HepG2 (cell line): Measurements from ENCODE around the gene ZNF665. TPM values are rescaled to one million over a fixed set of nuclear protein-coding genes. Genes with fewer than 3 reads are reported as not detected.
A peak's percentile ranks its signal among the peaks of the same experiment; 100 is the strongest.

ENCODE experiments used
- ATAC-seq: fragments of 200-7000 bp; cut with Tn5 transposase; 3 replicates; pipeline ENCODE4 v1.9.1; 2020; ENCODE audit warnings: mild to moderate bottlenecking, moderate library complexity
- BruUV-seq: library from RNA; stranded (reverse); fragments of 400-500 nt; replicated peaks from 2 replicates; lab custom pipeline; 2021; lab: Mats Ljungman, UMichigan
- CTCF ChIA-PET: fragments of 300-600 bp; formaldehyde crosslinking; extraction: SDS; loops from one replicate; lab custom pipeline; 2021; ENCODE audit warnings: low total read pairs, inconsistent platforms, low intra/inter-chr PET ratio; lab: Yijun Ruan, JAX
- POLR2A ChIA-PET: fragments of 350-600 bp; sonication (Branson Sonifier 250); formaldehyde crosslinking; loops from one replicate; lab custom pipeline; 2020; ENCODE audit warnings: antibody characterized with exemption, inconsistent platforms; lab: Yijun Ruan, JAX
- DNase-seq: peaks from one replicate; pipeline ENCODE4 v3.0.0-alpha.2; 2015; ENCODE audit warnings: low spot score
- FAIRE-seq: peaks from 3 replicates; lab custom pipeline; 2011; peaks lifted over from hg19 to GRCh38; lab: Jason Lieb, UNC
- H2AFZ ChIP-seq: one replicate; pipeline ENCODE4 v1.6.1; 2011; ENCODE audit warnings: low read length, inconsistent platforms
- H3K27ac ChIP-seq: fragments of 300-600 bp; 3 replicates; pipeline ENCODE4 v1.8.0; 2011; ENCODE audit warnings: mixed run types, mild to moderate bottlenecking, mixed read lengths, low read length, inconsistent platforms; ENCODE audit not compliant: insufficient read depth; ENCODE audit errors: extremely low read length
- H3K27me3 ChIP-seq, 2 experiments: fragments of 200-600 bp in 1 of 2; 2 replicates in 1 of 2; 3 replicates in 1 of 2; pipeline versions ENCODE4 v1.6.0 to v1.8.0; 2011; ENCODE audit warnings: low read length in 2 of 2, mild to moderate bottlenecking in 2 of 2, moderate library complexity in 2 of 2, inconsistent platforms in 1 of 2; ENCODE audit not compliant: insufficient read depth in 2 of 2, control insufficient read depth in 1 of 2
- H3K36me3 ChIP-seq, 2 experiments: fragments of 200-600 bp in 1 of 2; replicated peaks in 1 of 2; 2 replicates in 1 of 2; 3 replicates in 1 of 2; pipeline versions ENCODE4 v1.5.1 to v1.8.0; 2011; ENCODE audit warnings: low read length in 2 of 2, inconsistent platforms in 1 of 2; ENCODE audit not compliant: insufficient read depth in 2 of 2, control insufficient read depth in 1 of 2
- H3K4me1 ChIP-seq: 2 replicates; pipeline ENCODE4 v1.5.1; 2012; ENCODE audit warnings: low read length, inconsistent platforms; ENCODE audit not compliant: insufficient read depth
- H3K4me2 ChIP-seq: 2 replicates; pipeline ENCODE4 v1.6.0; 2011; ENCODE audit warnings: low read depth, low read length, inconsistent platforms
- H3K4me3 ChIP-seq, 3 experiments: fragments of 200-600 bp in 1 of 3; sonication (generic), shearing (Covaris generic) in 1 of 3; replicated peaks in 1 of 3; 2 replicates each; pipeline ENCODE4 v1.5.1; 2011 to 2016; ENCODE audit warnings: low read length in 3 of 3, inconsistent platforms in 2 of 3, low read depth in 2 of 3, mild to moderate bottlenecking in 2 of 3, control low read depth in 1 of 3, mixed read lengths in 1 of 3; ENCODE audit not compliant: insufficient read depth in 1 of 3
- H3K79me2 ChIP-seq: one replicate; pipeline ENCODE4 v1.6.1; 2011; ENCODE audit warnings: low read length, inconsistent platforms; ENCODE audit not compliant: insufficient read depth
- H3K9ac ChIP-seq: 2 replicates; pipeline ENCODE4 v1.6.0; 2011; ENCODE audit warnings: mild to moderate bottlenecking, low read depth, low read length, inconsistent platforms; ENCODE audit not compliant: insufficient read depth
- H3K9me3 ChIP-seq: 2 replicates; pipeline ENCODE4 v1.5.1; 2012; ENCODE audit warnings: mild to moderate bottlenecking, low read length
- H4K20me1 ChIP-seq: 2 replicates; pipeline ENCODE4 v1.6.0; 2011; ENCODE audit warnings: inconsistent platforms, mild to moderate bottlenecking, low read length, moderate library complexity; ENCODE audit not compliant: insufficient read depth
- ELF3 ChIP-seq: IDR thresholded peaks from 2 replicates; pipeline ENCODE4 v1.6.1; 2016; ENCODE audit warnings: missing genetic modification reagents, missing compliant biosample characterization
- JUNB ChIP-seq: sonication (generic); formaldehyde crosslinking; IDR thresholded peaks from 2 replicates; pipeline ENCODE4 v1.8.0; 2022; ENCODE audit warnings: missing genetic modification reagents, mild to moderate bottlenecking, borderline replicate concordance
- NFE2L1 ChIP-seq: sonication (generic); formaldehyde crosslinking; IDR thresholded peaks from 2 replicates; pipeline ENCODE4 v1.4.0; 2020; ENCODE audit warnings: missing genetic modification reagents, mild to moderate bottlenecking, borderline replicate concordance
- SYNCRIP ChIP-seq: fragments of 200-400 bp; formaldehyde crosslinking; IDR thresholded peaks from 2 replicates; pipeline ENCODE4 v1.6.1; 2018; ENCODE audit warnings: mild to moderate bottlenecking, low read depth, low read length; ENCODE audit not compliant: insufficient read depth
- TP53 ChIP-seq: sonication (generic); formaldehyde crosslinking; conservative IDR thresholded peaks from 2 replicates; pipeline ENCODE4 v1.4.0; 2020; ENCODE audit warnings: missing genetic modification reagents
- ZBTB2 ChIP-seq: sonication (generic); formaldehyde crosslinking; IDR thresholded peaks from 2 replicates; pipeline ENCODE4 v1.8.0; 2022; ENCODE audit warnings: low read depth, missing genetic modification reagents
- ZMYM4 ChIP-seq: sonication (generic); formaldehyde crosslinking; IDR thresholded peaks from 2 replicates; pipeline ENCODE4 v1.8.1; 2023; ENCODE audit warnings: mild to moderate bottlenecking, missing genetic modification reagents
- ZNF230 ChIP-seq: sonication (generic); formaldehyde crosslinking; IDR thresholded peaks from 2 replicates; pipeline ENCODE4 v1.4.0; 2020; ENCODE audit warnings: mild to moderate bottlenecking, missing genetic modification reagents
- ZNF337 ChIP-seq: sonication (generic); formaldehyde crosslinking; IDR thresholded peaks from 2 replicates; pipeline ENCODE4 v1.5.1; 2020; ENCODE audit warnings: missing genetic modification reagents, low read depth, mild to moderate bottlenecking, borderline replicate concordance
- ZNF569 ChIP-seq: sonication (generic); formaldehyde crosslinking; IDR thresholded peaks from 2 replicates; pipeline ENCODE4 v1.5.0; 2020; ENCODE audit warnings: mild to moderate bottlenecking, missing genetic modification reagents, moderate library complexity, borderline replicate concordance
- WGBS: methylation state at CpG from one replicate; pipeline ENCODE4 v1.1.6; 2017; ENCODE audit warnings: low lambda C conversion rate; 5-methylcytosine and 5-hydroxymethylcytosine counted together
- in situ Hi-C: cut with HindIII; loops from 2 replicates; pipeline ENCODE4 v1.10.0; 2017; ENCODE audit warnings: low pct_unique_long_range_greater_than_20kb; ENCODE audit not compliant: extremely low pct_ligation_motif_present
- intact Hi-C: fragments of 100-400 bp; cut with micrococcal nuclease; formaldehyde crosslinking; loops from one replicate; pipeline ENCODE4 v1.10.0; 2022; ENCODE audit not compliant: unreplicated experiment
- polyA plus RNA-seq, 8 experiments: library from polyadenylated mRNA; depleted of rRNA in 3 of 8; stranded (reverse) in 7 of 8; unstranded in 1 of 8; fragments of >200 nt; fragmentation: Illumina TruSeq in 4 of 8; extraction: Trizol in 4 of 8; gene quantifications; 2 replicates each; pipeline versions ENCODE4 v1.2.1 to v1.2.3, GENCODE V29; 2011 to 2016; ENCODE audit warnings: low read depth in 4 of 8, missing spikeins in 1 of 8, mixed read lengths in 1 of 8; ENCODE audit not compliant: insufficient read depth in 1 of 8
- total RNA-seq, 5 experiments: library from RNA; depleted of rRNA; stranded (reverse); fragments of >200 nt; fragmentation: Illumina TruSeq; extraction: Trizol; gene quantifications; 2 replicates each; pipeline ENCODE4 v1.2.3, GENCODE V29; 2016; ENCODE audit warnings: low read depth in 1 of 5
- TF ChIP-seq, protein P1 (sequence below): sonication (generic); formaldehyde crosslinking; IDR thresholded peaks from 2 replicates; pipeline ENCODE4 v1.4.0; 2020; ENCODE audit warnings: missing genetic modification reagents, borderline replicate concordance
- TF ChIP-seq, protein P2 (sequence below): IDR thresholded peaks from 2 replicates; pipeline ENCODE4 v1.6.1; 2016; ENCODE audit warnings: mild to moderate bottlenecking

The ZNF665 gene
- total and polyA plus RNA-seq, 2 of the 13 experiments (the other 11 are each of a cell fraction or from before 2014, with no cell fraction given), result 0.45 to 0.49 TPM

- Histone ChIP-seq H3K4me2 (no peak overlapping the region), H3K9ac (no peak overlapping the region), H3K27me3 (no peaks in the 10 kb centered on the region), H2AFZ (no peak overlapping the region), H3K27ac (no peak overlapping the region), H3K79me2 (no peaks in the 10 kb centered on the region), H3K9me3 (peaks cover 19% of the 10 kb centered on the region), H3K4me3 (no peak overlapping the region), H4K20me1 (no peaks in the 10 kb centered on the region), H3K36me3 (no peaks in the 10 kb centered on the region), H3K4me1 (peaks cover 21% of the 10 kb centered on the region)
- DNase-seq (no peak), ATAC-seq (no peak), FAIRE-seq (no peak)
- 76% methylated on average over 4 of the region's 4 CpGs for WGBS
- no TSS peak for BruUV-seq
- no peak for TF ChIP-seq TP53 (CRISPR knock-in tag)
- TF ChIP-seq, protein P1, sequence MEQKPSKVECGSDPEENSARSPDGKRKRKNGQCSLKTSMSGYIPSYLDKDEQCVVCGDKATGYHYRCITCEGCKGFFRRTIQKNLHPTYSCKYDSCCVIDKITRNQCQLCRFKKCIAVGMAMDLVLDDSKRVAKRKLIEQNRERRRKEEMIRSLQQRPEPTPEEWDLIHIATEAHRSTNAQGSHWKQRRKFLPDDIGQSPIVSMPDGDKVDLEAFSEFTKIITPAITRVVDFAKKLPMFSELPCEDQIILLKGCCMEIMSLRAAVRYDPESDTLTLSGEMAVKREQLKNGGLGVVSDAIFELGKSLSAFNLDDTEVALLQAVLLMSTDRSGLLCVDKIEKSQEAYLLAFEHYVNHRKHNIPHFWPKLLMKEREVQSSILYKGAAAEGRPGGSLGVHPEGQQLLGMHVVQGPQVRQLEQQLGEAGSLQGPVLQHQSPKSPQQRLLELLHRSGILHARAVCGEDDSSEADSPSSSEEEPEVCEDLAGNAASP (CRISPR knock-in tag), result no peak
- TF ChIP-seq ZNF337 (CRISPR knock-in tag), result no peak
- TF ChIP-seq SYNCRIP, result no peak
- in situ Hi-C loops, result no loop called here
- ChIA-PET POLR2A (no interaction called here), CTCF (no interaction called here)
- intact Hi-C loops, result no loop called here
These were observed 62.0 kb downstream of the ZNF665 start for GRCh38 chr19:53131085-53131590.

- POLR2A ChIA-PET, result no interaction called here
- H3K4me2 ChIP-seq, result peak overlapping the region; percentile 3; the same call in 1 of the 2 replicates
- TF ChIP-seq TP53 (CRISPR knock-in tag) (no peak), ELF3 (CRISPR knock-in tag) (no peak), ZBTB2 (no peak), ZNF569 (CRISPR knock-in tag) (no peak), JUNB (CRISPR knock-in tag) (no peak), ZNF230 (CRISPR knock-in tag) (no peak), ZMYM4 (CRISPR knock-in tag) (no peak), NFE2L1 (CRISPR knock-in tag) (no peak)
- TF ChIP-seq, protein P2, sequence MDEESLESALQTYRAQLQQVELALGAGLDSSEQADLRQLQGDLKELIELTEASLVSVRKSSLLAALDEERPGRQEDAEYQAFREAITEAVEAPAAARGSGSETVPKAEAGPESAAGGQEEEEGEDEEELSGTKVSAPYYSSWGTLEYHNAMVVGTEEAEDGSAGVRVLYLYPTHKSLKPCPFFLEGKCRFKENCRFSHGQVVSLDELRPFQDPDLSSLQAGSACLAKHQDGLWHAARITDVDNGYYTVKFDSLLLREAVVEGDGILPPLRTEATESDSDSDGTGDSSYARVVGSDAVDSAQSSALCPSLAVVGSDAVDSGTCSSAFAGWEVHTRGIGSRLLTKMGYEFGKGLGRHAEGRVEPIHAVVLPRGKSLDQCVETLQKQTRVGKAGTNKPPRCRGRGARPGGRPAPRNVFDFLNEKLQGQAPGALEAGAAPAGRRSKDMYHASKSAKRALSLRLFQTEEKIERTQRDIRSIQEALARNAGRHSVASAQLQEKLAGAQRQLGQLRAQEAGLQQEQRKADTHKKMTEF, result no peak
These were observed 62.7 kb downstream of the ZNF665 start for GRCh38 chr19:53130506-53130905.

More at GRCh38 chr19:53130506-53130905, 62.7 kb downstream of the ZNF665 start:
- in situ Hi-C loops, result no loop called here
- Histone ChIP-seq H3K9me3 (peaks cover 15% of the 10 kb centered on the region; the same call in 1 of the 2 replicates), H3K9ac (no peak overlapping the region), H3K27me3 (no peaks in the 10 kb centered on the region), H3K4me3 (no peak overlapping the region), H4K20me1 (no peaks in the 10 kb centered on the region), H3K79me2 (no peaks in the 10 kb centered on the region), H3K4me1 (peaks cover 24% of the 10 kb centered on the region), H2AFZ (no peak overlapping the region), H3K36me3 (no peaks in the 10 kb centered on the region), H3K27ac (no peak overlapping the region)
- 18% methylated on average over 7 of the region's 7 CpGs for WGBS
- intact Hi-C loops, result no loop called here
- FAIRE-seq (no peak), DNase-seq (no peak), ATAC-seq (no peak)
- no TSS peak for BruUV-seq
- CTCF ChIA-PET, result no interaction called here
